ENCODE data around the gene BTBD9. TPM values are rescaled to one million over a fixed set of nuclear protein-coding genes. Genes with fewer than 3 reads are reported as not detected.

Gene BTBD9
- total RNA-seq, 2 donors from 2014 or later = 14.2 to 18.2 TPM

DNA sequence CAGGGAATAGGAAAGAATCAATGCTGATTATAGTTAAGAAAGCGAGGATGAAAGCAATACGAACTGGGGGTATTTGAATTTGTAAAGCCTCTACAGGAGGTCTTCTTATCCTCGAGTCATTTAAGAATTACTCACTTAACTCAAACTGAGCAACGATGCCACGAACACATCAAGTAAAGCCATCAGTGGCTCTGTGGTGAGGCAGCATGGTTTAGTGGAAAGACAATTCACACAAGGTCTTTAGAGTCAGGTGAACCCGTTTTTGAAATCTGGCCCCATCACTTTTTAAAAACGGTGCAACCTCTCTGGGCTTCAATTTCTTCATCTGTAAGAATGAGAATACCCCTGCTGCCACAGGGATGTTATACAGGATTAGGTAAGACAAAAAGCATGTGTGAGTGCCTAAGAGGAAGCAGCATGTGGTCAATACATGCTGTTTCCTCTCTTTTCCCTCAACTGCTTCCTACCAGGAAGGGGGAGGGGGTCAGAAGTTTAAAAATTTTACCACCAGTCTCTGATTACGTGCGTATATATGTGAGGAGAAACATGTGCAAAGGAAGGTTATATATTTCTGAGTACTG, 162.0 kb downstream of the BTBD9 start:
- H3K27ac ChIP-seq = no peak overlapping the region
- TF ChIP-seq, protein P1, sequence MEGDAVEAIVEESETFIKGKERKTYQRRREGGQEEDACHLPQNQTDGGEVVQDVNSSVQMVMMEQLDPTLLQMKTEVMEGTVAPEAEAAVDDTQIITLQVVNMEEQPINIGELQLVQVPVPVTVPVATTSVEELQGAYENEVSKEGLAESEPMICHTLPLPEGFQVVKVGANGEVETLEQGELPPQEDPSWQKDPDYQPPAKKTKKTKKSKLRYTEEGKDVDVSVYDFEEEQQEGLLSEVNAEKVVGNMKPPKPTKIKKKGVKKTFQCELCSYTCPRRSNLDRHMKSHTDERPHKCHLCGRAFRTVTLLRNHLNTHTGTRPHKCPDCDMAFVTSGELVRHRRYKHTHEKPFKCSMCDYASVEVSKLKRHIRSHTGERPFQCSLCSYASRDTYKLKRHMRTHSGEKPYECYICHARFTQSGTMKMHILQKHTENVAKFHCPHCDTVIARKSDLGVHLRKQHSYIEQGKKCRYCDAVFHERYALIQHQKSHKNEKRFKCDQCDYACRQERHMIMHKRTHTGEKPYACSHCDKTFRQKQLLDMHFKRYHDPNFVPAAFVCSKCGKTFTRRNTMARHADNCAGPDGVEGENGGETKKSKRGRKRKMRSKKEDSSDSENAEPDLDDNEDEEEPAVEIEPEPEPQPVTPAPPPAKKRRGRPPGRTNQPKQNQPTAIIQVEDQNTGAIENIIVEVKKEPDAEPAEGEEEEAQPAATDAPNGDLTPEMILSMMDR (IDR thresholded peaks at IDR 0.05) = no peak
- no peaks in the 10 kb centered on the region for H3K36me3 ChIP-seq
- no peak for DNase-seq (ENCODE audit: low spot score)
- H3K27me3 ChIP-seq = no peaks in the 10 kb centered on the region
- no peaks in the 10 kb centered on the region for H3K9me3 ChIP-seq
- no peaks in the 10 kb centered on the region for H3K4me1 ChIP-seq
- H3K4me3 ChIP-seq = no peak overlapping the region

DNA sequence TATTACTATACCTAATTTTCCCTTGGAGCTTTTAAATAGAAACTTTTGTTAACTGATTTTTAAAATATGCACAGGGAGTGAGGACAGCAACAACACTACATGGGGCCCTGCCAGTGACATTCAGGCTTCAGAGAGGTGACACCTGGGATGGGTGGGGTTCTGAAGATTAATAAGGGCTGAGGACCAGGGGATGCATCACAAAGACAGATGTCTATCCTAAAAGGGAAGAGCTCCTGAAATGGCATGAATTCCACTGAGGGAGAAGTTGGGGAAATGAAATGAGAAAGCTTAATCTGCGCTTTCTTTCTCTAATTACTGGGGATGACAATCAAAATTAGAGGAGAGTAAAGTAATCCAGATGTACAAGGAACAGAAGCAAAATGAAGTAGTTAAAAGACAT, 162.8 kb downstream of the BTBD9 start:
- Histone ChIP-seq H3K9me3 (no peaks in the 10 kb centered on the region), H3K27ac (no peak overlapping the region), H3K4me1 (no peaks in the 10 kb centered on the region), H3K27me3 (no peaks in the 10 kb centered on the region), H3K36me3 (no peaks in the 10 kb centered on the region), H3K4me3 (no peak overlapping the region)
- DNase-seq (ENCODE audit: low spot score) = no peak
- TF ChIP-seq, protein P1 (IDR thresholded peaks at IDR 0.05) = no peak

GRCh38 chr6:38476141-38476540, 163.6 kb downstream of the BTBD9 start:
- H3K27ac ChIP-seq = no peak overlapping the region
- H3K4me3 ChIP-seq = no peak overlapping the region
- H3K4me1 ChIP-seq = no peaks in the 10 kb centered on the region
- TF ChIP-seq, protein P1 (IDR thresholded peaks at IDR 0.05) = no peak
- no peaks in the 10 kb centered on the region for H3K9me3 ChIP-seq
- H3K27me3 ChIP-seq = no peaks in the 10 kb centered on the region
- no peak for DNase-seq (ENCODE audit: low spot score)
- no peaks in the 10 kb centered on the region for H3K36me3 ChIP-seq

DNA sequence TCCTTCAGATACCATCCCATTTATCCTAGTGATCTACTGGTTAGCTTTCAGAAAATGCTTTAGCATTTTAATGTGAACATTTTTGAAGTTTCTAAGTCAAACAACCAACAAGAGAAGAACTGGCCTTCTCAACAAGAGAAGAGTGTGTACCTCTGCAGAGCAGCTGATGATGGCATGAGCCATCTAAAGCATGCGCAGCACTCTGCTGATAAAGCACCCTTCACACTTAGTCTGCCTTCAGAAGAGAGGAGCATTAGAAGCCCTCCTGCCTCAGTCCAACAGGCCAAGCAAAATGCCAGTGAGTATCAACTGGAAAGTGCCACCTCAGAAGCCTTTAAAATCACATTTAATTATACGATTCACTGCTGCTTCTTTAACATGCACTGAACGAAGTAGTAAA, 169.2 kb downstream of the BTBD9 start:
- DNase-seq (ENCODE audit: low spot score) = no peak
- Histone ChIP-seq H3K27me3 (no peaks in the 10 kb centered on the region), H3K4me1 (no peaks in the 10 kb centered on the region), H3K9me3 (no peaks in the 10 kb centered on the region), H3K4me3 (no peak overlapping the region), H3K36me3 (no peaks in the 10 kb centered on the region), H3K27ac (no peak overlapping the region)
- TF ChIP-seq, protein P1 (IDR thresholded peaks at IDR 0.05) = no peak

- H3K4me1 ChIP-seq = no peaks in the 10 kb centered on the region
- no peaks in the 10 kb centered on the region for H3K36me3 ChIP-seq
- DNase-seq (ENCODE audit: low spot score) = no peak
- H3K4me3 ChIP-seq = no peak overlapping the region
- H3K27me3 ChIP-seq = no peaks in the 10 kb centered on the region
- TF ChIP-seq, protein P1 (IDR thresholded peaks at IDR 0.05) = no peak
- H3K9me3 ChIP-seq = no peaks in the 10 kb centered on the region
- no peak overlapping the region for H3K27ac ChIP-seq
Observed at GRCh38 chr6:38467566-38467965, 172.2 kb downstream of the BTBD9 start.

GRCh38 chr6:38460186-38460585, 179.5 kb downstream of the BTBD9 start:
- DNase-seq (ENCODE audit: low spot score) = no peak
- no peaks in the 10 kb centered on the region for H3K4me1 ChIP-seq
- no peaks in the 10 kb centered on the region for H3K27me3 ChIP-seq
- no peaks in the 10 kb centered on the region for H3K36me3 ChIP-seq
- no peak overlapping the region for H3K27ac ChIP-seq
- no peak overlapping the region for H3K4me3 ChIP-seq
- H3K9me3 ChIP-seq = no peaks in the 10 kb centered on the region
- TF ChIP-seq, protein P1 (IDR thresholded peaks at IDR 0.05) = no peak

Measured in right atrium auricular region (tissue), 2 donors.